ENCODE measurements around the gene MRPL11. TPM values are rescaled to one million over a fixed set of nuclear protein-coding genes. Genes with fewer than 3 reads are reported as not detected.
"Not testable (repeated sequence)": the region's sequence is repeated elsewhere in the genome, so short reads cannot be mapped to it uniquely, and the experiment has no call there.

The MRPL11 gene
- total RNA-seq, 2 experiments from 2014 or later: 17.7 to 21.0 TPM

GRCh38 chr11:66465373-66466224, 27.0 kb upstream of the MRPL11 start:
- ChIA-PET CTCF (interaction anchor here (0.6 to 3.0 kb wide), 3 partner anchors 14 to 219 kb away, joined by 3 to 25 read pairs (median 12); partner anchors contain the start of genes DPP3 and MRPL11), POLR2A (interaction anchor here (0.6 to 4.9 kb wide), 12 partner anchors 14 to 313 kb away, joined by 3 to 88 read pairs (median 7); partner anchors contain the start of genes ACTN3, BBS1, CTSF and DPP3)
- Histone ChIP-seq H3K27me3 (ENCODE audit: control insufficient read depth in 1 of 2, insufficient read depth in 2 of 2, low read length in 2 of 2) (no peaks in the 10 kb centered on the region), H3K27ac (ENCODE audit: low read depth in 1 of 2, low read length in 2 of 2) (peak overlapping the region; percentile 84 to 90), H3K9me3 (ENCODE audit: control insufficient read depth in 1 of 2, insufficient read depth in 1 of 2, low read length in 2 of 2) (peaks cover 0 to 5% of the 10 kb centered on the region in 2 experiments), H3K36me3 (ENCODE audit: insufficient read depth, low read length) (peaks cover 3% of the 10 kb centered on the region), H3K4me3 (ENCODE audit: low read length) (peak overlapping the region; percentile 76), H3K4me1 (ENCODE audit: insufficient read depth, low read length) (peaks cover 26% of the 10 kb centered on the region)
- intact Hi-C loops (cut with DNase I, micrococcal nuclease): loop anchor here (1.0 to 5.0 kb wide), 8 partner anchors 15 to 943 kb away; partner anchors contain the start of genes MRPL11 (in 2 of the 2), ACTN3 (in 1 of the 2), DPP3 (in 1 of the 2) and PC (in 1 of the 2)
- DNase-seq: no peak
- H3K9me3 Mint-ChIP-seq: no peaks in the 10 kb centered on the region
- H3K4me3 Mint-ChIP-seq: peak overlapping the region; percentile 92
- no peaks in the 10 kb centered on the region for H3K27me3 Mint-ChIP-seq
- peaks cover 27% of the 10 kb centered on the region for H3K4me1 Mint-ChIP-seq (ENCODE audit: low read depth)
- ATAC-seq (ENCODE audit: poor library complexity): no peak
- H3K27ac Mint-ChIP-seq: peak overlapping the region; percentile 86
- H3K36me3 Mint-ChIP-seq (ENCODE audit: low read depth): no peaks in the 10 kb centered on the region
- no peak for TF ChIP-seq CTCF (IDR thresholded peaks at IDR 0.05)

GRCh38 chr11:66464916-66465315, 26.3 kb upstream of the MRPL11 start:
- peak overlapping the region; percentile 92 for H3K4me3 Mint-ChIP-seq
- no peaks in the 10 kb centered on the region for H3K27me3 ChIP-seq (ENCODE audit: control insufficient read depth in 1 of 2, insufficient read depth in 2 of 2, low read length in 2 of 2)

GRCh38 chr11:66464116-66464515, 25.5 kb upstream of the MRPL11 start:
- peaks cover 26% of the 10 kb centered on the region for H3K4me1 ChIP-seq (ENCODE audit: insufficient read depth, low read length)
- intact Hi-C loops (cut with DNase I, micrococcal nuclease); H3K27me3 ChIP-seq (ENCODE audit: control insufficient read depth in 1 of 2, insufficient read depth in 2 of 2, low read length in 2 of 2); POLR2A ChIA-PET; H3K9me3 ChIP-seq (ENCODE audit: control insufficient read depth in 1 of 2, insufficient read depth in 1 of 2, low read length in 2 of 2); H3K4me3 Mint-ChIP-seq; H3K36me3 ChIP-seq (ENCODE audit: insufficient read depth, low read length); DNase-seq; ATAC-seq (ENCODE audit: poor library complexity); H3K27ac Mint-ChIP-seq; H3K27me3 Mint-ChIP-seq; H3K27ac ChIP-seq (ENCODE audit: low read depth in 1 of 2, low read length in 2 of 2); H3K4me3 ChIP-seq (ENCODE audit: low read length); H3K9me3 Mint-ChIP-seq; H3K36me3 Mint-ChIP-seq (ENCODE audit: low read depth): not testable (repeated sequence)
- H3K4me1 Mint-ChIP-seq (ENCODE audit: low read depth): peaks cover 26% of the 10 kb centered on the region
- CTCF ChIA-PET: interaction anchor here (3.0 kb wide), 1 partner anchor 25 kb away, joined by 25 read pairs; the partner anchor contains the start of gene MRPL11

More at GRCh38 chr11:66464916-66465315, 26.3 kb upstream of the MRPL11 start:
- peaks cover 26% of the 10 kb centered on the region for H3K4me1 ChIP-seq (ENCODE audit: insufficient read depth, low read length)
- no peak for TF ChIP-seq CTCF (IDR thresholded peaks at IDR 0.05)
- DNase-seq: no peak
- H3K9me3 ChIP-seq (ENCODE audit: control insufficient read depth in 1 of 2, insufficient read depth in 1 of 2, low read length in 2 of 2): peaks cover 0 to 5% of the 10 kb centered on the region in 2 experiments
- Mint-ChIP-seq H3K9me3 (no peaks in the 10 kb centered on the region), H3K27me3 (no peaks in the 10 kb centered on the region), H3K36me3 (ENCODE audit: low read depth) (no peaks in the 10 kb centered on the region), H3K27ac (peak overlapping the region; percentile 86), H3K4me1 (ENCODE audit: low read depth) (peaks cover 27% of the 10 kb centered on the region)
- no peak overlapping the region for H3K4me3 ChIP-seq (ENCODE audit: low read length)
- POLR2A ChIA-PET: interaction anchor here (0.7 to 4.3 kb wide), 2 partner anchors 15 to 26 kb away, joined by 3 to 35 read pairs; partner anchors contain the start of genes DPP3 and MRPL11
- CTCF ChIA-PET: interaction anchor here (3.0 kb wide), 1 partner anchor 26 kb away, joined by 25 read pairs; the partner anchor contains the start of gene MRPL11
- no peak for ATAC-seq (ENCODE audit: poor library complexity)
- H3K27ac ChIP-seq (ENCODE audit: low read depth in 1 of 2, low read length in 2 of 2): peak overlapping the region in 1 of 2 donors; percentile 4
- H3K36me3 ChIP-seq (ENCODE audit: insufficient read depth, low read length): peaks cover 3% of the 10 kb centered on the region
- intact Hi-C loops (cut with DNase I, micrococcal nuclease): loop anchor here in 1 of 2 experiments (5.0 kb wide), 2 partner anchors 152 to 943 kb away; partner anchors contain the start of gene RBM14
